ENCODE measurements around the gene CERS1.

Gene CERS1, protein sequence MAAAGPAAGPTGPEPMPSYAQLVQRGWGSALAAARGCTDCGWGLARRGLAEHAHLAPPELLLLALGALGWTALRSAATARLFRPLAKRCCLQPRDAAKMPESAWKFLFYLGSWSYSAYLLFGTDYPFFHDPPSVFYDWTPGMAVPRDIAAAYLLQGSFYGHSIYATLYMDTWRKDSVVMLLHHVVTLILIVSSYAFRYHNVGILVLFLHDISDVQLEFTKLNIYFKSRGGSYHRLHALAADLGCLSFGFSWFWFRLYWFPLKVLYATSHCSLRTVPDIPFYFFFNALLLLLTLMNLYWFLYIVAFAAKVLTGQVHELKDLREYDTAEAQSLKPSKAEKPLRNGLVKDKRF

GRCh38 chr19:18895824-18896341, at the start of gene CERS1:
Gene CERS1 (minus strand): TSS chr19:18896158. CDS start chr19:18896072, 86 bp downstream.
- DNase-seq (ENCODE audit: low spot score), result no peak

GRCh38 chr19:18945297-18945696, 49.3 kb upstream of the CERS1 start:
- no peak for DNase-seq (ENCODE audit: low spot score)

GRCh38 chr19:18943465-18943864, 47.5 kb upstream of the CERS1 start:
- no peak for DNase-seq (ENCODE audit: low spot score)

GRCh38 chr19:18942692-18943091, 46.7 kb upstream of the CERS1 start:
- no peak for DNase-seq (ENCODE audit: low spot score)

DNA sequence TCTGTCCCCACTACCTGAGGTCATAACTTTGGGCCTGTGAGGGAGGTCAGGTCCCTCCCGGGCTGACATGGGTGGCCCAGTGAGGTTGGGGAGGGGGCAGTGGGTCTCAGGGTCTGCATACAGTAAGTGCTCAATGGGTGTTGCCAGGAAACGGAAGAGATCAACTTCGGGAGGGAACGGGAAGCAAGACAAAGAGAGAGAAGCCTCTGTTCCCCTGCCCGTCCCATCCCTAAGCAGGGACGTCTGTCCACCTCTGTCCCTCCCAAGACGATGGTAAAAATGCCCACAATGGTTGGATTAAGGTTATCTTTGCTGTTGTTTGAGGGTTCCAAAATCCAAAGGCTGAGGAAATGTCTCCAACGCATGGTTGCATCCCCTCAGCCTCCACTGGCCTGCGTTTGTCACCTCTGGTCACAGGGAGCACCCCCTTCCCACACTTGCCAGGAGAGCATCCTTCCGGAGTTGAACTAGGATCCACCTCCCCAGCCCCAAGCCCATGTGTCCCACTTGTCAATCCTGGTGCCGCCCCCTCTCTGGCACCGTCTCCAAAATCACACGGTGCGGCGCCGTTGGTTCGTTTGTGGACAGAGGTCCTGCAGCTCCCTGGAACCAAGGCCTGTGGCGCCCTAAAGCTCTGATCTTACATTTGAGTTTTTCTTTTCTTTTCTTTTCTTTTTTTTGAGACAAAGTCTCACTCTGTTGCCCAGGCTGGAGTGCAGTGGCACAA, 45.8 kb upstream of the CERS1 start:
- DNase-seq (ENCODE audit: low spot score), result no peak

- peak; percentile 94 for DNase-seq (ENCODE audit: low spot score)
Observed at GRCh38 chr19:18940769-18941627, 45.0 kb upstream of the CERS1 start, which contains the start of gene HOMER3. Gene HOMER3 (minus strand): TSS chr19:18941217. CDS start chr19:18938982, 2,235 bp downstream.

- DNase-seq (ENCODE audit: low spot score), result peak; percentile 79
Observed at GRCh38 chr19:18939922-18940768, 44.2 kb upstream of the CERS1 start.

GRCh38 chr19:18939163-18939562, 43.2 kb upstream of the CERS1 start:
- DNase-seq (ENCODE audit: low spot score), result no peak

DNA sequence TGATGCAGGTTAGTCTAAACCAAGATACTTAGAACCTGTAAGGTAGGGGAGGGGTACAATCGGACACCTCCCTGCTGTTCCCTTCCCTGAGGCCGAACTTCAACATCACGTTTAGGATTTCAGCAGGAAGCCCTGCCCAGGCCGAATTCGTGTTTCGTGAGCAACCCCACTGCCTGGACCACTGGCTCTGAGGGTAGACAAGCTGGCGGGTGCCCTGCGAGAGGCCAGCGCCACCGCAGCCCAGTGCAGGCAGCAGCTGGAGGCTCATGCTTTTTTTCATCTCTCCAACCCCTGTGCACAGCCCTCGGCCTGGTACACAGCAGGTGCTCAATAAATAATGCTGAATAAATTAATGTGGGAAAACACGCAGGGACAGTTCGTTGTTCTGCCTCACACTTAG, 37.3 kb upstream of the CERS1 start:
- DNase-seq (ENCODE audit: low spot score), result no peak

GRCh38 chr19:18932216-18932841, 36.4 kb upstream of the CERS1 start:
- peak; percentile 92 for DNase-seq (ENCODE audit: low spot score)

DNA sequence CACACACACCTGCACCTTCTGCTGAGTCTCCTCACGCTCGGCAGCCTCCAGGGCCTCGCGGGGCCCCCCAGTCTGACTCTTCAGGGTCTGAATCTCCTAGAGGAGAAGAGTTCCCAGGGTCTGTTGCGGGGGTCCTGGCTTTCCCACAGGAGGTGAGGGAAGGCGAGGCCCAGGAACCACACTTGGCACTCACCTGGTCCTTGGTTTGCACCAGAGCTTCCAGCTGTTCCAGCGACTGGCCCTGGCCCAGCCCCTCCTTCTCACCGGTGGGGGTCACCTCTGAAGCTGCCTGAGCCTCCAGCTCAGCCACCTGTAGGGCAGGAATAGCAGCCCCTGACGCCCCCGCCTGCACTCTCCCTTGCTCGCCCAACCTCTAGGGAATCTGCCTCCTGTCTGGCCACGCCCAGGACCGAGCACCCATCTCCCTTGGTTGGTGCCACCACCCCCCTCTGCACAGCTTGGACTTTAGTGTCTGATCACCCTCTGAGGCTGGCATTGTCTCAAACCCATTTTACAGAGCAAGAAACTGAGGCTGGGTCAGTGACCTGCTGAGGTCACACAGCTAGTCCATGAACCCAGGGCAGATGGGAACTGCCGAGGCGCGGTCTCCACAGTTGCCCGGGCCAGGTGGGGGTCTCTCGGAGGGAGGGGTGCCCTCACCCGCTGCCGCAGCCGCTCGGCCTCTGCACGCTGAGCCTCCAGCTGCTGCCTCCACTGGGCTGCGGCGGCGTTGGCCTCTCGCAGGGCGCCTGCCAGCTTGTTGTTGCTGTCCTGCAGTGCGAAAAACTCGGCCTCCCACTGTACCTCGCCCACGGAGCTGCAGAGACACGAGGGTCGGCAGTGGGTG, 35.6 kb upstream of the CERS1 start:
- DNase-seq (ENCODE audit: low spot score), result no peak

GRCh38 chr19:18929311-18929710, 33.4 kb upstream of the CERS1 start:
- no peak for DNase-seq (ENCODE audit: low spot score)

GRCh38 chr19:18928018-18928805, 32.3 kb upstream of the CERS1 start:
- DNase-seq (ENCODE audit: low spot score), result no peak

GRCh38 chr19:18924684-18925213, 28.8 kb upstream of the CERS1 start:
- no peak for DNase-seq (ENCODE audit: low spot score)

GRCh38 chr19:18922228-18922985, 26.4 kb upstream of the CERS1 start:
- DNase-seq (ENCODE audit: low spot score), result no peak

DNA sequence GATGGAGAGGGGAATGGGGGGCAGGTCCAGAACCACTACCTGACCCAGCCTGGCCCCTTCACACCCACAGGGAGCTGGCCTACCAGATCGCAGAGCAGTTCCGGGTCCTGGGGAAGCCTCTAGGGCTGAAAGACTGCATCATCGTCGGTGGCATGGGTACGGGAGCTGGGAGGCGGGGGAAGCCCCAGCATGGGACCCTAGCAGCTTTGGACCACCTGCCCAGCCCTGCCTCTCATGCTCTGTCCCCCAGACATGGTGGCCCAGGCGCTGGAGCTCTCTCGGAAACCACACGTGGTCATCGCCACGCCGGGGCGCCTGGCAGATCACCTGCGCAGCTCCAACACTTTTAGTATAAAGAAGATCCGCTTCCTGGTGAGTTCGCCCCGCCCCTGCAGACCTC, 25.6 kb upstream of the CERS1 start:
- no peak for DNase-seq (ENCODE audit: low spot score)

GRCh38 chr19:18920400-18920799, 24.4 kb upstream of the CERS1 start:
- no peak for DNase-seq (ENCODE audit: low spot score)

DNA sequence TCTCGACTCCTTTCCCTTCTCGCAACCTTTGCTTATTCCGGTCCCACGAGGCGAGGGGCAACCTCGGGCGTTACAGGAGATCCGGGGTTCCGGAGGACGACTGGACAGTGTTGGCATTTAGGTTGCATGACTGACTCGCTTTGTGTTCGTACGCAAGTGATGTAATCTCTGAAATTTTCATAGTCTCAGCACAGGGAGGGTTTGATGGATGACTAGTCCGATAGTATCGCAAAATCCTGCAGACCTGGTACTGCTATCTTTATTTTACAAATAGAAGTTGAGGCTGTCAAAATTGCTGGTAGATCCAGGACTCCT, 23.9 kb upstream of the CERS1 start:
- DNase-seq (ENCODE audit: low spot score), result no peak
